Measurements from ENCODE around the gene PDIA2.

Gene PDIA2

GRCh38 chr16:301235-301634 is 18.3 kb downstream of the PDIA2 start:
- TF ChIP-seq ZBTB7A (IDR thresholded peaks at IDR 0.05; ENCODE audit: low read depth) = no peak
- no peak for TF ChIP-seq EGR1 (IDR thresholded peaks at IDR 0.05)
- no peak for TF ChIP-seq CREB1 (IDR thresholded peaks at IDR 0.05; ENCODE audit: low read depth)
- no peak for TF ChIP-seq NFIC (IDR thresholded peaks at IDR 0.05)
- no peak for TF ChIP-seq USF1 (IDR thresholded peaks at IDR 0.05)
- TF ChIP-seq TAF1 (IDR thresholded peaks at IDR 0.05; ENCODE audit: low read depth) = no peak
- no peak for TF ChIP-seq EP300 (IDR thresholded peaks at IDR 0.05; ENCODE audit: borderline replicate concordance)
- TF ChIP-seq TCF12 (IDR thresholded peaks at IDR 0.05; ENCODE audit: low read depth) = no peak
- no peak for TF ChIP-seq RAD21 (IDR thresholded peaks at IDR 0.05; ENCODE audit: low read depth)
- no peak for TF ChIP-seq CEBPB (IDR thresholded peaks at IDR 0.05)
- no peak for TF ChIP-seq TEAD4 (IDR thresholded peaks at IDR 0.05)
- TF ChIP-seq YY1 (IDR thresholded peaks at IDR 0.05; ENCODE audit: low read depth) = no peak
- TF ChIP-seq MAX (IDR thresholded peaks at IDR 0.05) = no peak
- no peak for TF ChIP-seq FOXM1 (IDR thresholded peaks at IDR 0.05; ENCODE audit: borderline replicate concordance, low read depth)
- TF ChIP-seq REST (IDR thresholded peaks at IDR 0.05; ENCODE audit: low read depth) = no peak

- TF ChIP-seq FOXM1 (IDR thresholded peaks at IDR 0.05; ENCODE audit: borderline replicate concordance, low read depth) (no peak), TAF1 (IDR thresholded peaks at IDR 0.05; ENCODE audit: low read depth) (no peak), CEBPB (IDR thresholded peaks at IDR 0.05) (no peak), MAX (IDR thresholded peaks at IDR 0.05) (no peak), USF1 (IDR thresholded peaks at IDR 0.05) (no peak), CREB1 (IDR thresholded peaks at IDR 0.05; ENCODE audit: low read depth) (no peak), TCF12 (IDR thresholded peaks at IDR 0.05; ENCODE audit: low read depth) (no peak), RAD21 (IDR thresholded peaks at IDR 0.05; ENCODE audit: low read depth) (no peak)
Observed at GRCh38 chr16:301950-302349, 19.0 kb downstream of the PDIA2 start.

GRCh38 chr16:303760-304505 is 21.0 kb downstream of the PDIA2 start:
- TF ChIP-seq RAD21 (IDR thresholded peaks at IDR 0.05; ENCODE audit: low read depth) (peak; percentile 28; the same call in 1 of the 2 replicates), FOXM1 (IDR thresholded peaks at IDR 0.05; ENCODE audit: borderline replicate concordance, low read depth) (no peak)

- TF ChIP-seq FOXM1 (IDR thresholded peaks at IDR 0.05; ENCODE audit: borderline replicate concordance, low read depth) (no peak), EP300 (IDR thresholded peaks at IDR 0.05; ENCODE audit: borderline replicate concordance) (no peak), RAD21 (IDR thresholded peaks at IDR 0.05; ENCODE audit: low read depth) (no peak), YY1 (IDR thresholded peaks at IDR 0.05; ENCODE audit: low read depth) (no peak), TEAD4 (IDR thresholded peaks at IDR 0.05) (no peak), REST (IDR thresholded peaks at IDR 0.05; ENCODE audit: low read depth) (no peak), MAX (IDR thresholded peaks at IDR 0.05) (no peak)
Observed at GRCh38 chr16:305916-306626, 23.1 kb downstream of the PDIA2 start.

- TF ChIP-seq TEAD4 (IDR thresholded peaks at IDR 0.05) (no peak), USF1 (IDR thresholded peaks at IDR 0.05) (no peak), REST (IDR thresholded peaks at IDR 0.05; ENCODE audit: low read depth) (no peak), EGR1 (IDR thresholded peaks at IDR 0.05) (no peak), NFIC (IDR thresholded peaks at IDR 0.05) (no peak), TCF12 (IDR thresholded peaks at IDR 0.05; ENCODE audit: low read depth) (no peak), TAF1 (IDR thresholded peaks at IDR 0.05; ENCODE audit: low read depth) (no peak), ZBTB7A (IDR thresholded peaks at IDR 0.05; ENCODE audit: low read depth) (no peak), EP300 (IDR thresholded peaks at IDR 0.05; ENCODE audit: borderline replicate concordance) (no peak), YY1 (IDR thresholded peaks at IDR 0.05; ENCODE audit: low read depth) (no peak), CREB1 (IDR thresholded peaks at IDR 0.05; ENCODE audit: low read depth) (no peak), FOXM1 (IDR thresholded peaks at IDR 0.05; ENCODE audit: borderline replicate concordance, low read depth) (no peak), CEBPB (IDR thresholded peaks at IDR 0.05) (no peak), MAX (IDR thresholded peaks at IDR 0.05) (no peak), RAD21 (IDR thresholded peaks at IDR 0.05; ENCODE audit: low read depth) (no peak)
Observed at GRCh38 chr16:306911-307370, 24.0 kb downstream of the PDIA2 start.
